IPS DF 6.9 (cell line): ENCODE measurements around the gene WDPCP.
"Not testable (repeated sequence)": the region's sequence is repeated elsewhere in the genome, so short reads cannot be mapped to it uniquely, and the experiment has no call there.

Source experiments
- DNase-seq: peaks from one replicate; pipeline ENCODE4 v3.0.0-alpha.2; 2013; ENCODE audit warnings: low read depth, low spot score
- H3K27ac ChIP-seq: one replicate; pipeline ENCODE4 v1.5.1; 2013; ENCODE audit warnings: low read length, control low read depth
- H3K27me3 ChIP-seq: 2 replicates; pipeline ENCODE4 v1.6.1; 2013; ENCODE audit warnings: mild to moderate bottlenecking, low read length; ENCODE audit not compliant: control insufficient read depth, insufficient read depth
- H3K36me3 ChIP-seq: 2 replicates; pipeline ENCODE4 v1.6.1; 2013; ENCODE audit warnings: low read length; ENCODE audit not compliant: control insufficient read depth, insufficient read depth
- H3K4me1 ChIP-seq: 2 replicates; pipeline ENCODE4 v1.6.1; 2013; ENCODE audit warnings: low read length; ENCODE audit not compliant: control insufficient read depth, insufficient read depth
- H3K4me3 ChIP-seq: 2 replicates; pipeline ENCODE4 v1.5.1; 2013; ENCODE audit warnings: mild to moderate bottlenecking, low read length
- H3K9me3 ChIP-seq: 2 replicates; pipeline ENCODE4 v1.6.1; 2013; ENCODE audit warnings: low read length, inconsistent platforms; ENCODE audit not compliant: control insufficient read depth, insufficient read depth
- WGBS: extraction: QIAGEN DNeasy Blood & Tissue Kit; methylation state at CpG from one replicate; pipeline ENCODE4 v1.1.7; 2013; ENCODE audit warnings: mixed read lengths, missing lambda C conversion rate; ENCODE audit not compliant: insufficient read length, insufficient coverage; 5-methylcytosine and 5-hydroxymethylcytosine counted together

The WDPCP gene

DNA sequence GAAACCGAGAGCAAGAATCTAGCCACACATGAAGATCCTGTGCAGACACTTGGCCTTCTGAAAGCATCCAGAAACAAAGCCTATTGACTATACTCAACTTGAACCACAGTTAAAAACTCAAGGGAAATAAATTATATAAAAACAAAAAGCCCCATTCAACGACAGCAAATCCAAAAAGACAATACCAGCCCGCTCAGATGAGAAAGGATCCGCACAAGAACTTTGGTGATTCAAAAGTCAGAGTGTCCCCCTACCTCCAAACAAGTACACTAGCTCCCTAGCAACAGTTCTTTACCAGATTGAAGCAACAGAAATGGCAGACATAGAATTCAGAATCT is 163.2 kb downstream of the WDPCP start:
- Histone ChIP-seq H3K36me3 (no peaks in the 10 kb centered on the region), H3K4me3 (no peak overlapping the region), H3K4me1 (no peaks in the 10 kb centered on the region), H3K27me3 (no peaks in the 10 kb centered on the region), H3K27ac (no peak overlapping the region), H3K9me3 (no peaks in the 10 kb centered on the region)
- DNase-seq, result no peak
- no CpG with 5 or more reads among the region's 4 CpGs for WGBS

DNA sequence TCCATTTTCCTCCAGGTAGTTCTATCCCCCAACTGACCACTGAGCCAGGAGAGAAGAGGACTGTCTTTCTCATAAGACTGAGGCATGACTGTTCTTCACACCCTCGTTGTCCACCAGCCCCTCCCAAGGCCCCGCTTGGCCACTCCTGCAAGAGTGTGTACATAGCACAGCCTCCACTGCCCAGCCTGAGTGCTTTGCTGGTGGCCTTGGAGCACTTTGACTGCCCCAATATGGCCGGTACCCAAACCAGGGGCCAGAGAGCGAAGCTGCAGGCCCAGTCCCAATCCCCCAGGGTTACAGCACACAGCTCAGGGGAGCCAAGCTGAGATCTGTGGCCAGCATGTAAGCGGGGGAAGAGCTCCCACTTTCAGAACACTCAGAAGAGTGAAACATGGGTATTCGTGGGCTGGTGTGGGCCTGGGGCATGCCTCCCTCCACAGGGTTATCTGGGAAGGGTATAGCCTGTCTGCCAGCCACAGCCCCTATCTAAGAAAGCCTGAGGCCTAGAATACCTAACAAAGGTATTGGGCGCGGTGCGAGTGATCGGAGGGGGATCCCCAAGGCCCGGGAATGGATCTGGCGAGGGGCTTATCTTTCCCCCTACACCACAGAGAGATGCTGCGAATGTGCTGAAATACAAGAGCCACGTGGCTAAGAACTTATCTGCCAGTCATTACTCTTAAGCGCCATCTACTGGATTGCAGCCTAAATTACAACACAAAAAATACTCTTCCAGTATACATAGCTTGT is 163.8 kb downstream of the WDPCP start:
- Histone ChIP-seq H3K27me3 (no peaks in the 10 kb centered on the region), H3K4me3 (no peak overlapping the region), H3K4me1 (no peaks in the 10 kb centered on the region), H3K36me3 (no peaks in the 10 kb centered on the region), H3K9me3 (no peaks in the 10 kb centered on the region), H3K27ac (no peak overlapping the region)
- no CpG with 5 or more reads among the region's 15 CpGs for WGBS
- DNase-seq, result peak; percentile 63

DNA sequence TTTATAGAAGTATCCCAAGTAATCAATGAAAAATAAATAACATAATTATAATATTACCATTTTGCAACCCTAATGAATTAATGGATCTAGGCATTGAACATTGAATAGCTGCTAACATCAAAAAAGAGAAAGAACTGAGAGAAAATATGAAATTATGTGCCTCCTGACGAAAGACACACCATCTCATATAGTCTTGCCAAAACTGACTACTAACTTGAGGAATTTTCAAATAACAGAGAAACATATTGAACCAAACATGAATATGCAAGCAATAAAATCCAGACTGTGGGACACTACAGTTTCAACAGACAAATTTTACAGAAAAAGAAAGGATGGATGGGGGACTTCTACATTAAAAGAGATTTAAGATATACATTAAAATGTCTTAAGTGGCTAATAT is 165.7 kb downstream of the WDPCP start:
- Histone ChIP-seq H3K36me3 (no peaks in the 10 kb centered on the region), H3K4me1 (no peaks in the 10 kb centered on the region), H3K27me3 (no peaks in the 10 kb centered on the region), H3K27ac (no peak overlapping the region), H3K4me3 (no peak overlapping the region), H3K9me3 (no peaks in the 10 kb centered on the region)
- WGBS, result no CpG with 5 or more reads among the region's 1 CpG
- no peak for DNase-seq

DNA sequence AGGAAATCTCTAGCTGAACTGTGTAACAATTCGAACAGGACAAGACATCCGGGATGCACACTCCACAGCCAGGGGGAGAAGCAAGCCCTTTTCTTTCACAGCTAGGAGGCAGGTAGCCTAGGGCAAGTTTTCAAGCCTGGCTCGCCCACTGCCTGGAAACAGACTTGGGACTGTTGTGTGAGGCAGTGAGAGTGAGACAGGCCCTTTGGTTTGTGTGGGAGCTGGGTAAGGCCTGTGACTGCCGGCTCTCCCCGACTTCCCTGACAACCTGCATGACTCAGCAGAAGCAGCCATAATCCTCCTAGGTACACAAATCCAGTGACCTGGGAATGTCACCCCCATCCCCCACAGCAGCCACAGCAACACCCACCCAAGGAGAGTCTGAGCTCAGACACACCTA is 179.7 kb downstream of the WDPCP start:
- Histone ChIP-seq H3K9me3 (no peaks in the 10 kb centered on the region), H3K27me3 (no peaks in the 10 kb centered on the region), H3K4me3 (no peak overlapping the region), H3K4me1 (no peaks in the 10 kb centered on the region), H3K27ac (no peak overlapping the region), H3K36me3 (no peaks in the 10 kb centered on the region)
- no peak for DNase-seq
- WGBS, result no CpG with 5 or more reads among the region's 5 CpGs

DNA sequence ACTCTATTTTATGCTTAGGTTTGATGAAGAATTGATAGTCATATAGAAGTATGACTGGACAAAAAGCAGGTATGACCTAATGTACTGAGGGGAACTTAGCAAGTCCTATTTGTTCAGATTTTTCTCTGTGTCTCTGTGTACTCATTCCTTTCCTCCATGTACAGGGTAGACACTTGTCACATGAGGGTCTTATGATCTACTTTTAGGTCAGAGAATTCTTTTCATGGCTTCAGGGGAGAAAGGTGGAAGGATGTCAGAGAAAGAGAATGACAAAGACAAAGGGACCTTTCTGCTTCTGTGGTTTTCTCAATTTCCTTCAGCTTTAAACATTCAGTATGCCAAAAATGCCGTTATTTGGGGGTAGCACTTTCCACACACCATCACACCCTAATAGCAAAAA is 181.6 kb downstream of the WDPCP start:
- H3K27ac ChIP-seq, result no peak overlapping the region
- H3K4me3 ChIP-seq, result no peak overlapping the region
- no peaks in the 10 kb centered on the region for H3K9me3 ChIP-seq
- no peaks in the 10 kb centered on the region for H3K27me3 ChIP-seq
- H3K36me3 ChIP-seq, result no peaks in the 10 kb centered on the region
- no CpG with 5 or more reads among the region's 1 CpG for WGBS
- H3K4me1 ChIP-seq, result no peaks in the 10 kb centered on the region
- DNase-seq, result no peak

DNA sequence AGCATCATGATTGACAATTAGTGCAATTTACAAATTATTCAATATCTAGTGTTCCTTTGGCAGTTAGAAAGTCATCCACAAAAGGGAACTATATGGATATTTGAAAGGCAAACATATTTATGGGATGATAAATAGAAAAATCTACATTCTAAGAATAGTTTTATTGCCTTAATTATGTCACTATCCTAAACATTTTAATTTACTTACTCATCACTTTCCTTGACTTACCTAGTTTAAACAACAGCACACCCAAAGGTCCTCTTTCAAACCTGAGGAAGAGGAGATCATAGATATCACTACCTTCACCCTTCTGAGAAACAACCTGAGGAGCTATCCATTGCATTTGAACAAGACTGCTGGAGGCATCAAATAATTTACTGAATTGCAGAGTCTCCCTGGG is 184.5 kb downstream of the WDPCP start:
- H3K36me3 ChIP-seq, result no peaks in the 10 kb centered on the region
- H3K27ac ChIP-seq, result no peak overlapping the region
- H3K27me3 ChIP-seq, result no peaks in the 10 kb centered on the region
- no peaks in the 10 kb centered on the region for H3K4me1 ChIP-seq
- no peaks in the 10 kb centered on the region for H3K9me3 ChIP-seq
- DNase-seq, result no peak
- H3K4me3 ChIP-seq, result no peak overlapping the region

DNA sequence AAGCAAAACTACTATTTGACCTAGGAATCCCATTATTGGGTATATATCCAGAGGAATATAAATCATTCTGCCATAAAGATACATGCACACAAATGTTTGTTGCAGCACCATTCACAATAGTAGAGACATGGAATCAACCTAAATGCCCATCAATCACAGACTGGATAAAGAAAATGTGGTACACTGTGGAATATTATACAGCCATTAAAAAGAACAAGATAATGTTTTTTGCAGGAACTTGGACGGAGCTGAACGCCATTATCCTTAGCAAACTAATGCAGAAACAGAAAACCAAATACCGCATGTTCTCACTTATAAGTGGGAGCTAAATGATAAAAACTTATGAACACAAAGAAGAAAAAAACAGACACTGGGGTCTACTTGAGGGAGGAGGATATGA is 185.4 kb downstream of the WDPCP start:
- not testable (repeated sequence) for H3K4me3 ChIP-seq, DNase-seq, H3K4me1 ChIP-seq, H3K27ac ChIP-seq, H3K27me3 ChIP-seq, H3K9me3 ChIP-seq, H3K36me3 ChIP-seq
- no CpG with 5 or more reads among the region's 3 CpGs for WGBS

DNA sequence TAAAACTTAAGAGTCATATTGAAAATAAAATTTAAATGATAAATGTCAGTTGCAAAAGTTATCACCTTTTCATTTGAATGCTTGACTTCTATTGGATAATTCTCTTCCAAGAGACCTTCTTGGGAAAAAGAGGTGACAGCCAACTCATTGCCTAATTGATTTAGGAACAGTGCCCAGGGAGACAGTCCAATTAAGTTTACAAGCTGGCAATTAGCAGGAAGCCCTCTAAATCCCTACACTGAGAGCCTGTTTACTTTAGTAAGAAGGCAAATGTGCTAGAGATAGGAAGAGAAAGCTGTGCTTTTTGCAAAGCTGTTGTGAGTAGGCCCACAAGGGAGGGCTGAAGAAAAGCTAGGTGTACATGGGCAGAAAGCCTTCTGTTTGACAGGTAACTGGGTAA is 189.1 kb downstream of the WDPCP start:
- H3K4me3 ChIP-seq, result no peak overlapping the region
- no peaks in the 10 kb centered on the region for H3K9me3 ChIP-seq
- no peaks in the 10 kb centered on the region for H3K36me3 ChIP-seq
- no peaks in the 10 kb centered on the region for H3K4me1 ChIP-seq
- H3K27me3 ChIP-seq, result no peaks in the 10 kb centered on the region
- DNase-seq, result no peak
- H3K27ac ChIP-seq, result no peak overlapping the region

DNA sequence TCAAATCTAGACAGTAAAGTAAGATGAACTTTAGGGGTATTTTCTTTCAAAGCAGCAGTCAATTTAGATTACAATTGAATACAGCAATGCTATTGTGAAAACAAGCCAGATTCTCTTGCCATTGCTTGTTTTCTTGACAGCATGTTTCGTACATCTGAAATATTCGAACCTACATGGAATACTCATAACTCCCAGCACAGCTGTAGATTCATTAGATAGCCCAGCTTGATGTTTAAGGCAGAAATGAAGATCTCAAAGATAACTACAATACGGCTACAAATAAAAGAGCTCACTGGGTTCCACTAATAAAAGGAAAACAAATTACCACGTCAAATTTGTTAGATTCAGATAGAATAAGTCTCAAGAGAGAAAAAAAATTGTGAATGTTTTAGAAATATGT is 208.8 kb downstream of the WDPCP start:
- no peak overlapping the region for H3K27ac ChIP-seq
- H3K27me3 ChIP-seq, result no peaks in the 10 kb centered on the region
- H3K4me3 ChIP-seq, result no peak overlapping the region
- H3K4me1 ChIP-seq, result no peaks in the 10 kb centered on the region
- H3K9me3 ChIP-seq, result no peaks in the 10 kb centered on the region
- WGBS, result no CpG with 5 or more reads among the region's 4 CpGs
- no peaks in the 10 kb centered on the region for H3K36me3 ChIP-seq
- DNase-seq, result no peak

DNA sequence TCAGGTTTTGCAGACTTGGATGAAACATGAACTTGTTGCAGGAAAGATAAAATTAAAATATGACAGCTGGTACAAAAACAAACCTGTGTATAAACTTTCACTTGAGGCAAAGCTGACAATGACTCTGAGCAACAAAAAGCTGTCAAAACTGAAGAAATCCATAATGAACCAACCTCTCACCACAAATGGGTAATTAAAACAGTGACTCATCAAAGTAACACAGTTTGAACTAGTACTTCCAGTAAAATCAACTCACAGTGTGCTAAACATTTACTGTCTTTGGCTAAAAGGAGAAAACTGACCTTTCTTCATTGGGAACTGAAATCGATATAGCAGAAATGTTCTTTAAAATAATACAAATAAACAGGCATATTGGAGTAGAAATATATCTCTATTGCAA is 209.7 kb downstream of the WDPCP start:
- no peak for DNase-seq
- no peaks in the 10 kb centered on the region for H3K36me3 ChIP-seq
- no CpG with 5 or more reads among the region's 1 CpG for WGBS
- no peak overlapping the region for H3K4me3 ChIP-seq
- no peaks in the 10 kb centered on the region for H3K4me1 ChIP-seq
- no peaks in the 10 kb centered on the region for H3K9me3 ChIP-seq
- H3K27ac ChIP-seq, result no peak overlapping the region
- no peaks in the 10 kb centered on the region for H3K27me3 ChIP-seq

DNA sequence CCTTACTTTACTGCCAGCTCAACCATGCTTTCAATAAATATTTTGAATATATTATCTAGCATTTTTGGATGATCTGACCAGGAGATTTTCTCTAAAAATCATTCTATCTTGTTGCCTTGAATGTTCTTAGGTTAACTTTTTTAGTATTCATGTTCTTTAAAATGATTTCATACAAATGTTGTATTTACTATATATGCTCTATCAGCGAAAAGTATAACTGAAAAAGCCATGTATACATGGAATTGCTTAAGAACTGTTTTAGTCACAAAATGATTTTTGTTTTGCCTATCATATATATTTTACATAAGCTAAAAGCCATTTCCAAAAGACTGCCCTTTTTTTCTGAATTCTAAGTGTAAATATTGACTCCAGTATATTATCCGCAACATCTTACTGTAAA is 213.9 kb downstream of the WDPCP start:
- no peaks in the 10 kb centered on the region for H3K36me3 ChIP-seq
- H3K27ac ChIP-seq, result no peak overlapping the region
- H3K4me3 ChIP-seq, result no peak overlapping the region
- H3K27me3 ChIP-seq, result no peaks in the 10 kb centered on the region
- H3K4me1 ChIP-seq, result no peaks in the 10 kb centered on the region
- H3K9me3 ChIP-seq, result no peaks in the 10 kb centered on the region
- no peak for DNase-seq
- WGBS, result 100% methylated on average over 1 of the region's 2 CpGs
